Activated CD4-positive, alpha-beta T cell treated with anti-CD3 and anti-CD28 coated beads for 36 hours (primary cell): ENCODE data around the gene EFL1. TPM values are rescaled to one million over a fixed set of nuclear protein-coding genes. Genes with fewer than 3 reads are reported as not detected.

Experiments used
- ATAC-seq: fragments of 200-7000 bp; cut with Tn5 transposase; one replicate; pipeline ENCODE4 v1.10.0; 2021; ENCODE audit warnings: mild to moderate bottlenecking, moderate library complexity
- CTCF ChIA-PET: fragments of 350-600 bp; sonication (Branson Sonifier 250); formaldehyde crosslinking; loops from one replicate; lab custom pipeline; 2021; ENCODE audit warnings: antibody characterized with exemption; lab: Charles Lee
- POLR2A ChIA-PET: fragments of 350-600 bp; sonication (Branson Sonifier 250); formaldehyde crosslinking; loops from one replicate; lab custom pipeline; 2021; ENCODE audit warnings: antibody characterized with exemption, inconsistent platforms; lab: Charles Lee
- DNase-seq: peaks from one replicate; pipeline ENCODE4 v3.0.0-alpha.2; 2020
- H3K27ac Mint-ChIP-seq: one replicate; pipeline ENCODE4 v1.8.0; 2021; ENCODE audit warnings: mixed read lengths
- H3K27me3 Mint-ChIP-seq: one replicate; pipeline ENCODE4 v1.8.0; 2021; ENCODE audit warnings: mixed read lengths
- H3K36me3 Mint-ChIP-seq: one replicate; pipeline ENCODE4 v1.8.0; 2021; ENCODE audit warnings: low read depth, mixed read lengths
- H3K4me1 Mint-ChIP-seq: one replicate; pipeline ENCODE4 v1.8.0; 2021; ENCODE audit warnings: mixed read lengths
- H3K4me3 Mint-ChIP-seq: one replicate; pipeline ENCODE4 v1.8.0; 2021; ENCODE audit warnings: mild to moderate bottlenecking, moderate library complexity, mixed read lengths
- H3K9me3 Mint-ChIP-seq: one replicate; pipeline ENCODE4 v1.8.0; 2021; ENCODE audit warnings: low read depth, mixed read lengths
- intact Hi-C, 2 experiments: fragments of 100-400 bp; cut with DNase I in 1 of 2; cut with micrococcal nuclease in 1 of 2; formaldehyde crosslinking; loops; one replicate each; pipeline versions ENCODE4 v1.14.2 to v1.15.1; 2022 to 2024; cut with DNase I, micrococcal nuclease
- total RNA-seq, 2 experiments: library from RNA; stranded (reverse); gene quantifications; one replicate each; pipeline ENCODE4 v1.2.3, GENCODE V29; 2021

EFL1 gene
- total RNA-seq, 2 experiments from 2014 or later, result 25.0 to 30.2 TPM

DNA sequence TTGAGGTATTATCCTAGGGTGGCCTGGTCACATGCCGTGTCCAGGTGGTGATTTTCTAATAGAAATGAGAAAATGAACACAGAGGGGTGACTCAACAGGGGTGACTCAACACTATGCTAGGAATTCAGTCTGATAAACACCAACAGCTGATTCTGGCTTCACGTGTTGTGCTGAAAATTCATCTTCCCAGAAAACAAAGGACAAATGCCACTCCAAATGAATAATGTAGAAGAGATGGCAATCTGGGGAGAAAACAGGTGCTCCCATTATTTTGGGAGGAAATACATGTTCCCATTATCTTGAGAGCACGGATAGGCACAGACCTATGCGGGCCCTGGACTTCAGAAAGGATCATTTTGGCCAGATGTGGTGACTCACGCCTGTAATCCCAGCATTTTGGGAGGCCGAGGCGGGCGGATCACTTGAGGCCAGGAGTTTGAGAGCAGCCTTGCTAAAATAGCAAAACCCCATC is 115.5 kb downstream of the EFL1 start:
- CTCF ChIA-PET, result interaction anchor here (0.7 kb wide), 1 partner anchor 8 kb away, joined by 4 read pairs; no protein-coding TSS in a partner anchor
- POLR2A ChIA-PET, result no interaction called here
- Mint-ChIP-seq H3K9me3 (no peaks in the 10 kb centered on the region), H3K36me3 (peaks cover 16% of the 10 kb centered on the region), H3K27me3 (no peaks in the 10 kb centered on the region), H3K4me1 (no peaks in the 10 kb centered on the region), H3K27ac (no peak overlapping the region), H3K4me3 (no peak overlapping the region)
- ATAC-seq (no peak), DNase-seq (no peak)
- intact Hi-C loops, result no loop called here

GRCh38 chr15:82146576-82146975 is 116.0 kb downstream of the EFL1 start:
- no peak for ATAC-seq
- Mint-ChIP-seq H3K4me3 (no peak overlapping the region), H3K4me1 (no peaks in the 10 kb centered on the region), H3K27me3 (no peaks in the 10 kb centered on the region), H3K27ac (no peak overlapping the region), H3K36me3 (peaks cover 11% of the 10 kb centered on the region), H3K9me3 (no peaks in the 10 kb centered on the region)
- DNase-seq, result no peak
- intact Hi-C loops, result no loop called here
- ChIA-PET POLR2A (no interaction called here), CTCF (interaction anchor here (1.0 kb wide), 1 partner anchor 11 kb away, joined by 3 read pairs; no protein-coding TSS in a partner anchor)

DNA sequence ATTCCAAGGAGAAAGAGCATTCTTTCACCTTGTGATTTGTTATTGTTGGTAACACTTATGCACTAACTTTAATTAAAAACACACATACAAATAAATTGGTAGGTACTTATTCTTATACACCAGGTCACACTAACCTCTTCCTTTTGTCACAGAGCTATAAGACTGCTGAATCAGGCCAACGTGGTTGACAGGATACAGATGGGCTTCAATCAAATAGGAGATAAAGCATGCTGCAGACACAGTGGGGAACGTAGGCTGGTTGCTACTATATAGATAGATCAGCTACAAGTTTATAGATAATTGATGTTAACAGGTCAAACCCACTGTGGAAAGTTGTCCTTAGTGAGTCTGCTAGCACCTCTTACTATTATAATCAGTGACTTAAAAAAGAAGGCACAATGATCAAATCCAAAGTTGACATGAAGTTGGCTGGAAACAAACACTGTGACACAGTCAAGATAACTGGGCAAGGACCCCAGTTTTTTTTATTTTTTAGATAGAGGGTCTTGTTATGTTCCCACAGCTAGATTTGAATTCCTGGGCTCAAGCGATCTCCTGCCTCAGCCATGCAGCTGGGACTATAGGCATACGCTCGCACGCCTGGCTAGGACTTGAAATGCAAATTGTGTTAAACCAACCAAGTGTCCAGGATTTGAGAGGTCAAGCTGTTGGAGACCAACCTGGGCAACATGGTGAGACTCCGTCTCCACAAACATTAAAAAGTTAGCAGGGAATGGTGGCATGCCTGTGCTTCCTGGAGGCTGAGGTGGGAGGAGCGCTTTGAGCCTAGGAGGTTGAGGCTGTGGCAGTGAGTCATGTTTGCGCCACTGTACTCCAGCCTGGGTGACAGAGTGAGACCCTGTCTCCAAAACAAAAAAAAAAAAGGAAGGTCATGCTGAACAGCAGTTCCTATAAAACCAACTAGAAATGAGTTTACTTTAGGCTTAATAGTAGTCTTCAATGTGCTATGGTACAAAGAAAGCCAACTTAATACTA is 118.8 kb downstream of the EFL1 start:
- Mint-ChIP-seq H3K27ac (no peak overlapping the region), H3K36me3 (peaks cover 6% of the 10 kb centered on the region), H3K27me3 (no peaks in the 10 kb centered on the region), H3K4me1 (peaks cover 12% of the 10 kb centered on the region), H3K4me3 (no peak overlapping the region), H3K9me3 (no peaks in the 10 kb centered on the region)
- ATAC-seq (no peak), DNase-seq (no peak)
- CTCF ChIA-PET, result no interaction called here
- POLR2A ChIA-PET, result no interaction called here
- intact Hi-C loops, result no loop called here

DNA sequence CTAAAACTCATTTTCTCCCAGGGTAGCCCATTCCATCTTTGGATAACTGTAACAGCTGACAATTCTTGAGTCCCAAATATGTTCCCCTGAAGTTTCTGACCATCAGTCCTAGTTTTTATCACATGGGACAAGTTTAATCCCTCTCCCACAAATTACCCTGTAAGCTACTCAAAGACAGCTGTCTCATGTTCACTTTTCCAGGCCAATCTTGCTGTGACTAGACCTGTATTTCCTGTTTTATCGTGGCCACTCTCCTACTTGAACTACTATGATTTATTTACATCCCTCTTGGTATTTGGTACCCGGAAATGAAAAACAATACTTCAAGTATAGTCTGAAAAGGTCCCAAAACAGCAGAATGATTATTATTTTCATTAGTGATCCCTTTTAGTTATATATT is 121.6 kb downstream of the EFL1 start:
- Mint-ChIP-seq H3K4me1 (peaks cover 12% of the 10 kb centered on the region), H3K9me3 (no peaks in the 10 kb centered on the region), H3K36me3 (peaks cover 8% of the 10 kb centered on the region), H3K27me3 (no peaks in the 10 kb centered on the region), H3K4me3 (no peak overlapping the region), H3K27ac (no peak overlapping the region)
- ATAC-seq, result no peak
- intact Hi-C loops, result loop anchor here in 1 of 2 experiments (2.0 kb wide), 1 partner anchor 32 kb away; no protein-coding TSS in a partner anchor
- no peak for DNase-seq
- CTCF ChIA-PET, result interaction anchor here (0.7 kb wide), 1 partner anchor 14 kb away, joined by 3 read pairs; no protein-coding TSS in a partner anchor
- POLR2A ChIA-PET, result no interaction called here

- H3K36me3 Mint-ChIP-seq, result peaks cover 13% of the 10 kb centered on the region
- no peak overlapping the region for H3K4me3 Mint-ChIP-seq
- DNase-seq (no peak), ATAC-seq (no peak)
- ChIA-PET POLR2A (no interaction called here), CTCF (interaction anchor here (0.7 to 1.2 kb wide), 6 partner anchors 9 to 1984 kb away, joined by 3 to 6 read pairs (median 4); no protein-coding TSS in a partner anchor)
- peak overlapping the region; percentile 7 for H3K27ac Mint-ChIP-seq
- no peaks in the 10 kb centered on the region for H3K9me3 Mint-ChIP-seq
- no peaks in the 10 kb centered on the region for H3K27me3 Mint-ChIP-seq
- H3K4me1 Mint-ChIP-seq, result peaks cover 12% of the 10 kb centered on the region
- intact Hi-C loops, result loop anchor here in 1 of 2 experiments (2.0 kb wide), 2 partner anchors 31 to 659 kb away; no protein-coding TSS in a partner anchor
Observed at GRCh38 chr15:82139823-82140268, 122.7 kb downstream of the EFL1 start.

GRCh38 chr15:82138306-82138705 is 124.2 kb downstream of the EFL1 start:
- Mint-ChIP-seq H3K9me3 (no peaks in the 10 kb centered on the region), H3K27ac (no peak overlapping the region), H3K27me3 (no peaks in the 10 kb centered on the region), H3K4me1 (peaks cover 12% of the 10 kb centered on the region), H3K4me3 (no peak overlapping the region), H3K36me3 (peaks cover 18% of the 10 kb centered on the region)
- DNase-seq (no peak), ATAC-seq (no peak)
- CTCF ChIA-PET, result interaction anchor here (1.0 kb wide), 1 partner anchor 9 kb away, joined by 4 read pairs; no protein-coding TSS in a partner anchor
- POLR2A ChIA-PET, result no interaction called here
- intact Hi-C loops, result loop anchor here in 1 of 2 experiments (2.0 kb wide), 1 partner anchor 658 kb away; no protein-coding TSS in a partner anchor

DNA sequence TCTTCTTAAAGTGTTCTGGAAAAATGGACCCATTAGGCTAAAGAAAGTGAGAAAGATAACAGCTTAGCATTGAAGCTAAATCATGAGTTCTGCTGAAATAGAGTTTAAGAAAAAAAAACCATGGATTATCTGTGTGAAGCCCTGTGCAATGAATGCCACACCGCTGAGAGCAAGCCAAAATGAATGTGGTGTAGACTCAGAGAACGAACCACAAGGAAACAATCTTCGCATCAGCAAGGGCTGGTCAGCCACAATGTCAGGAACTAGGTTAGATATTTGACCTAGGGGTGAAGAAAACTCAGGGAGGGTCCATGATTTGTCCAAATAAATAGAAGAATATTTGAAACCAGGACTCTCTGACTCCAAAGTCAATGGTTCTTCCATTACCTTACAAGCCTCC is 125.3 kb downstream of the EFL1 start:
- Mint-ChIP-seq H3K4me3 (no peak overlapping the region), H3K27ac (no peak overlapping the region), H3K27me3 (no peaks in the 10 kb centered on the region), H3K4me1 (peaks cover 12% of the 10 kb centered on the region), H3K36me3 (peaks cover 19% of the 10 kb centered on the region), H3K9me3 (no peaks in the 10 kb centered on the region)
- no peak for ATAC-seq
- no peak for DNase-seq
- ChIA-PET POLR2A (no interaction called here), CTCF (no interaction called here)
- intact Hi-C loops, result no loop called here

DNA sequence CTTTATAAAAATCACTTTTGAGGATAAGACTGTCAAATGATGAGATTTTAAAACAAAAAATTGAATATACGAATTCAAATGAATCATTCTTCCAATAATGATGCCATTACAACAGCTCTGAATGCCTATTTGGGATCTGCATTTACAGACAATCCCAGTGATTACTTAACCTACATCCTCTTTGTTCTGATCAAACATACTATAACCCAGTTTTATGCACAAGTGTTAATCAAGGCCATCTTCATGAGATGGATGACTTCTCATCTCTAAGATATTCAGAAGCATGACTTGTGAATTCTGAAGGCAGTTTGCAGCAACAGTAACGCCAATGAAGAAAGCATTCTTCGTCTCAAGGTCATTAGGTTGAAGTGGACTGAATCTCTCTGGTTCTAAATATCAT is 126.4 kb downstream of the EFL1 start:
- ATAC-seq (no peak), DNase-seq (no peak)
- POLR2A ChIA-PET, result no interaction called here
- CTCF ChIA-PET, result interaction anchor here (0.9 kb wide), 2 partner anchors 10 to 19 kb away, joined by 3 read pairs; no protein-coding TSS in a partner anchor
- H3K27me3 Mint-ChIP-seq, result no peaks in the 10 kb centered on the region
- H3K36me3 Mint-ChIP-seq, result peaks cover 28% of the 10 kb centered on the region
- H3K9me3 Mint-ChIP-seq, result no peaks in the 10 kb centered on the region
- intact Hi-C loops, result no loop called here
- H3K4me3 Mint-ChIP-seq, result no peak overlapping the region
- no peak overlapping the region for H3K27ac Mint-ChIP-seq
- H3K4me1 Mint-ChIP-seq, result peaks cover 12% of the 10 kb centered on the region

- no peak for DNase-seq
- no peaks in the 10 kb centered on the region for H3K9me3 Mint-ChIP-seq
- H3K4me1 Mint-ChIP-seq, result peaks cover 10% of the 10 kb centered on the region
- H3K27me3 Mint-ChIP-seq, result no peaks in the 10 kb centered on the region
- intact Hi-C loops, result no loop called here
- ChIA-PET CTCF (interaction anchor here (0.7 to 0.9 kb wide), 2 partner anchors 11 to 37 kb away, joined by 3 read pairs; no protein-coding TSS in a partner anchor), POLR2A (no interaction called here)
- H3K4me3 Mint-ChIP-seq, result no peak overlapping the region
- peaks cover 28% of the 10 kb centered on the region for H3K36me3 Mint-ChIP-seq
- ATAC-seq, result no peak
- H3K27ac Mint-ChIP-seq, result no peak overlapping the region
Observed at GRCh38 chr15:82135638-82136037, 126.9 kb downstream of the EFL1 start.

- Mint-ChIP-seq H3K4me1 (no peaks in the 10 kb centered on the region), H3K4me3 (no peak overlapping the region), H3K9me3 (no peaks in the 10 kb centered on the region), H3K36me3 (peaks cover 34% of the 10 kb centered on the region), H3K27ac (no peak overlapping the region), H3K27me3 (no peaks in the 10 kb centered on the region)
- intact Hi-C loops, result no loop called here
- DNase-seq (no peak), ATAC-seq (no peak)
- ChIA-PET POLR2A (no interaction called here), CTCF (no interaction called here)
Observed at GRCh38 chr15:82134461-82134860, 128.1 kb downstream of the EFL1 start.

- POLR2A ChIA-PET, result no interaction called here
- no peak for DNase-seq
- no peaks in the 10 kb centered on the region for H3K9me3 Mint-ChIP-seq
- no peak overlapping the region for H3K27ac Mint-ChIP-seq
- CTCF ChIA-PET, result no interaction called here
- no peaks in the 10 kb centered on the region for H3K27me3 Mint-ChIP-seq
- peaks cover 39% of the 10 kb centered on the region for H3K36me3 Mint-ChIP-seq
- no peak overlapping the region for H3K4me3 Mint-ChIP-seq
- no peak for ATAC-seq
- intact Hi-C loops, result no loop called here
- peaks cover 5% of the 10 kb centered on the region for H3K4me1 Mint-ChIP-seq
Observed at GRCh38 chr15:82133251-82133650, 129.3 kb downstream of the EFL1 start.
